GM12891 (cell line): ENCODE measurements around the gene CCL13.

Source experiments
- POLR2A ChIP-seq: IDR thresholded peaks from 2 replicates; pipeline ENCODE4 v1.6.1; 2011; ENCODE audit warnings: low read depth, low read length, control low read depth
- POLR2AphosphoS5 ChIP-seq: IDR thresholded peaks from 2 replicates; pipeline ENCODE4 v1.6.1; 2011; ENCODE audit warnings: low read depth, low read length, control low read depth

- TF ChIP-seq POLR2AphosphoS5: no peak
- no peak for TF ChIP-seq POLR2A
Measured at GRCh38 chr17:34356194-34356593, at the start of gene CCL13.
